Measurements from ENCODE around the gene SACM1L. TPM values are rescaled to one million over a fixed set of nuclear protein-coding genes. Genes with fewer than 3 reads are reported as not detected.

The SACM1L gene
- total and polyA plus RNA-seq, 2 of the 4 experiments (the other 2 are of a cell fraction), result 19.0 to 40.9 TPM

DNA sequence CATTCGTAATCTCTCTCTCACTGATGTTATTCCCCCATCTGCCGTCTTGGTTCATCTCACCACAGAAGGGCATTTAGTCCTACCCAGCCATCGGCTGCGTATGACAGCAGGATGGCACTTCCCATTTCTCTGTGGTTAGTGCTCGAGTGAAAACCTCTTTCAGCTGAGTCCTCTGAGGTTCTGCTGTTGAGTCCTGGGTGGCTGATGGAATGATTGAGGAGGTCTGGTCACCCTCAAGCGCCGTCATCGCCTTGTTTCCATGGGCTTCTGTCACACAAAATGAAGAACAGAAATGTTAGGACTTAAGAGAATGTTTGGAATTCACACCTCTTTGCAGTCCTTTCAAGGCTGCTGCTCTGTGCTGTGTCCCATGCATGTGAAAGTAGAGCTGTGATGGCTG is 9.4 kb upstream of the SACM1L start:
- H3K18ac ChIP-seq (ENCODE audit: low read depth, low read length), result no peak overlapping the region
- DNase-seq (no peak), ATAC-seq (ENCODE audit: low read depth) (no peak)
- H3K9ac ChIP-seq (ENCODE audit: low read depth, low read length), result no peak overlapping the region
- no peak overlapping the region for H2BK5ac ChIP-seq (ENCODE audit: low read depth, low read length, poor library complexity, severe bottlenecking)
- intact Hi-C loops (cut with micrococcal nuclease), result no loop called here
- dilution Hi-C loops (cut with HindIII; ENCODE audit: low sequenced_read_pairs, unreplicated experiment), result no loop called here
- no peak overlapping the region for H2AFZ ChIP-seq (replicated peaks; ENCODE audit: low read length, poor library complexity)
- peaks cover 5% of the 10 kb centered on the region for H3K9me3 ChIP-seq (ENCODE audit: control insufficient read depth, insufficient read depth, low read length)
- no peak overlapping the region for H3K4me3 ChIP-seq (ENCODE audit: insufficient read depth, low read depth, low read length)
- WGBS, 2 experiments (ENCODE audit: extremely low coverage in 2 of 2, insufficient read length in 1 of 2), result 80% methylated on average over 3 of the region's 8 CpGs; no CpG with 5 or more reads in 1 of the 2 experiments
- H2BK15ac ChIP-seq (ENCODE audit: low read depth, low read length), result no peak overlapping the region
- no TSS peak for BruUV-seq (replicated peaks)
- H3K27me3 ChIP-seq (ENCODE audit: control insufficient read depth, insufficient read depth, low read length), result no peaks in the 10 kb centered on the region
- H3K56ac ChIP-seq (ENCODE audit: extremely low read depth, insufficient read depth, low read length), result no peak overlapping the region
- H4K8ac ChIP-seq (ENCODE audit: low read depth in 2 of 2, low read length in 2 of 2), result no peak overlapping the region
- H2AK9ac ChIP-seq (replicated peaks; ENCODE audit: low read depth, low read length, poor library complexity), result peak overlapping the region; percentile 5
- H3K14ac ChIP-seq (replicated peaks; ENCODE audit: low read depth, low read length), result no peak overlapping the region
- H2BK20ac ChIP-seq (ENCODE audit: low read depth, low read length), result no peak overlapping the region
- TF ChIP-seq NFE2L2 (IDR thresholded peaks at IDR 0.05; ENCODE audit: low read depth, low read length) (no peak), BHLHE40 (IDR thresholded peaks at IDR 0.05; ENCODE audit: low read depth, low read length) (no peak), RFX5 (IDR thresholded peaks at IDR 0.05; ENCODE audit: low read depth, low read length) (no peak), FOS (IDR thresholded peaks at IDR 0.05; ENCODE audit: low read depth, low read length) (no peak)
- peaks cover 6% of the 10 kb centered on the region for H3K4me1 ChIP-seq (ENCODE audit: control insufficient read depth, insufficient read depth, low read length)
- H3K9me1 ChIP-seq (ENCODE audit: insufficient read depth, low read length), result peaks cover 10% of the 10 kb centered on the region
- no peak overlapping the region for H4K91ac ChIP-seq (ENCODE audit: insufficient read depth, low read depth, low read length)
- no peaks in the 10 kb centered on the region for H4K20me1 ChIP-seq (ENCODE audit: insufficient read depth, low read length)
- no peak overlapping the region for H3K4me2 ChIP-seq (ENCODE audit: low read depth, low read length)
- ChIA-PET POLR2A (ENCODE audit: unreplicated experiment) (no interaction called here), CTCF (no interaction called here)
- H3K79me1 ChIP-seq (ENCODE audit: low read depth in 1 of 2, low read length in 2 of 2), result peaks cover 5 to 23% of the 10 kb centered on the region in 2 experiments; a peak in 2 of 4 replicates
- H3K36me3 ChIP-seq (ENCODE audit: control insufficient read depth, insufficient read depth, low read length), result peaks cover 38% of the 10 kb centered on the region
- no peak overlapping the region for H2AK5ac ChIP-seq (ENCODE audit: low read depth, low read length)
- no peak overlapping the region for H3K27ac ChIP-seq (ENCODE audit: insufficient read depth, low read length)
- no peak overlapping the region for H4K5ac ChIP-seq (ENCODE audit: low read depth, low read length)
- in situ Hi-C loops (cut with MboI; ENCODE audit: low sequenced_read_pairs), result no loop called here
- H3K4ac ChIP-seq (ENCODE audit: low read depth, low read length), result no peak overlapping the region
- no peak overlapping the region for H3K23ac ChIP-seq (ENCODE audit: low read depth, low read length)
- no peak overlapping the region for H2BK120ac ChIP-seq (ENCODE audit: low read depth, low read length)

All from IMR-90 (cell line).